ENCODE data around the gene RHOD. TPM values are rescaled to one million over a fixed set of nuclear protein-coding genes. Genes with fewer than 3 reads are reported as not detected.

RHOD gene
- total RNA-seq, 1 donor from 2014 or later: 1.7 TPM

- H3K27me3 Mint-ChIP-seq (ENCODE audit: low read depth): no peaks in the 10 kb centered on the region
- no peak for DNase-seq (ENCODE audit: low read depth, low spot score)
- H3K27ac Mint-ChIP-seq (ENCODE audit: unreplicated experiment): no peak overlapping the region
- no peak overlapping the region for H3K4me3 Mint-ChIP-seq
- H3K4me1 Mint-ChIP-seq: no peaks in the 10 kb centered on the region
- TF ChIP-seq, protein P1, sequence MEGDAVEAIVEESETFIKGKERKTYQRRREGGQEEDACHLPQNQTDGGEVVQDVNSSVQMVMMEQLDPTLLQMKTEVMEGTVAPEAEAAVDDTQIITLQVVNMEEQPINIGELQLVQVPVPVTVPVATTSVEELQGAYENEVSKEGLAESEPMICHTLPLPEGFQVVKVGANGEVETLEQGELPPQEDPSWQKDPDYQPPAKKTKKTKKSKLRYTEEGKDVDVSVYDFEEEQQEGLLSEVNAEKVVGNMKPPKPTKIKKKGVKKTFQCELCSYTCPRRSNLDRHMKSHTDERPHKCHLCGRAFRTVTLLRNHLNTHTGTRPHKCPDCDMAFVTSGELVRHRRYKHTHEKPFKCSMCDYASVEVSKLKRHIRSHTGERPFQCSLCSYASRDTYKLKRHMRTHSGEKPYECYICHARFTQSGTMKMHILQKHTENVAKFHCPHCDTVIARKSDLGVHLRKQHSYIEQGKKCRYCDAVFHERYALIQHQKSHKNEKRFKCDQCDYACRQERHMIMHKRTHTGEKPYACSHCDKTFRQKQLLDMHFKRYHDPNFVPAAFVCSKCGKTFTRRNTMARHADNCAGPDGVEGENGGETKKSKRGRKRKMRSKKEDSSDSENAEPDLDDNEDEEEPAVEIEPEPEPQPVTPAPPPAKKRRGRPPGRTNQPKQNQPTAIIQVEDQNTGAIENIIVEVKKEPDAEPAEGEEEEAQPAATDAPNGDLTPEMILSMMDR (conservative IDR thresholded peaks at IDR 0.05): no peak
- no peaks in the 10 kb centered on the region for H3K36me3 Mint-ChIP-seq (ENCODE audit: low read depth)
- no peaks in the 10 kb centered on the region for H3K9me3 Mint-ChIP-seq
These were observed 46.0 kb downstream of the RHOD start for GRCh38 chr11:67102664-67103063.

DNA sequence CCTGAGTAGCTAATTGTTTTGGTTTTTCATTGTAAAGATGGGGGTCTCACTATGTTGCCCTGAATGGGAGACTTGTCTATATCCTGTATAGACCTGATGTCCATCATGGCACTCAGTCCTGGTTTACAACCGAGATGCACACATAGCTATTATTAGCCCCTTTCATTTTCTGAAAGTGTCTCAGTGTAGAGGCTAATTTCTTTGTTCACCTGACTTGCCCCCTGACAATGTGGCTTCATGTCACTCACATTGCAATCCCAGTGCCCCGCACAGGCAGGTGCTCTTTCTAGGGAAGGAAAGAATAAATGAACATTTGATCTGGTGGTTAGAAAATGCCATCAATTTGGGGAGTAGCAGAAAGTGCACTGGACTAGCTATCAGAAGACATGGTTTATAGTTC lies 49.3 kb downstream of the RHOD start:
- Mint-ChIP-seq H3K27me3 (ENCODE audit: low read depth) (no peaks in the 10 kb centered on the region), H3K36me3 (ENCODE audit: low read depth) (no peaks in the 10 kb centered on the region), H3K9me3 (no peaks in the 10 kb centered on the region), H3K4me3 (no peak overlapping the region), H3K27ac (ENCODE audit: unreplicated experiment) (no peak overlapping the region), H3K4me1 (no peaks in the 10 kb centered on the region)
- no peak for DNase-seq (ENCODE audit: low read depth, low spot score)
- TF ChIP-seq, protein P1 (conservative IDR thresholded peaks at IDR 0.05): no peak

GRCh38 chr11:67111261-67111660 lies 54.6 kb downstream of the RHOD start:
- DNase-seq (ENCODE audit: low read depth, low spot score): no peak
- no peaks in the 10 kb centered on the region for H3K36me3 Mint-ChIP-seq (ENCODE audit: low read depth)
- no peaks in the 10 kb centered on the region for H3K27me3 Mint-ChIP-seq (ENCODE audit: low read depth)
- TF ChIP-seq, protein P1 (conservative IDR thresholded peaks at IDR 0.05): no peak
- H3K9me3 Mint-ChIP-seq: no peaks in the 10 kb centered on the region
- no peak overlapping the region for H3K27ac Mint-ChIP-seq (ENCODE audit: unreplicated experiment)
- H3K4me1 Mint-ChIP-seq: peaks cover 4% of the 10 kb centered on the region
- no peak overlapping the region for H3K4me3 Mint-ChIP-seq

DNA sequence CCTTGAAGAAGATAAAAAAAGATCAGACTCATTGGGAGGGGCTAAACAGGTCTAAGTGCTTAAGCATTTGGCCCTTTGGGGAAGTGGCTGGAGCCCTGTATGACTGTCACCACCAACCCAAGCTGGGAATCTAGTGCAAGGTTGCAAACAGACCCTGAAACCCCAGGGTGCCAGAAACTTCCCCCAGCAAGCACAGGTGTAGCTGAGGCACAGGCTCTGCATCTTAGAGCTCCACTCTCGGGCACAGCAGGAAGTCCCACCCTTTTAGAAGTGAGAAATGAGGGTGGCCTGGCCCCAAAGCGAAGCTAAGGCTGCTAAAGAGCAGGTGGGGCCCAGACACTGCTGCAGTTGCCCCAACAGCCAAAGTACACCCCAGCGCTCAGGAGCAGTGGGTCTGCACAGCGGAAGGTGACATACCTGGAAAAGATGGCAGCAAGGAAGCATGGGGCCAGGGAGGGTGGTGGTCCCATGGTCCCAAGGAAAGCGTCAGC lies 56.6 kb downstream of the RHOD start:
- peaks cover 2% of the 10 kb centered on the region for H3K27me3 Mint-ChIP-seq (ENCODE audit: low read depth)
- TF ChIP-seq, protein P1 (conservative IDR thresholded peaks at IDR 0.05): no peak
- no peak overlapping the region for H3K27ac Mint-ChIP-seq (ENCODE audit: unreplicated experiment)
- no peak for DNase-seq (ENCODE audit: low read depth, low spot score)
- no peak overlapping the region for H3K4me3 Mint-ChIP-seq
- no peaks in the 10 kb centered on the region for H3K9me3 Mint-ChIP-seq
- H3K4me1 Mint-ChIP-seq: peaks cover 8% of the 10 kb centered on the region
- no peaks in the 10 kb centered on the region for H3K36me3 Mint-ChIP-seq (ENCODE audit: low read depth)

GRCh38 chr11:67114275-67114896 lies 57.7 kb downstream of the RHOD start:
- Mint-ChIP-seq H3K36me3 (ENCODE audit: low read depth) (no peaks in the 10 kb centered on the region), H3K4me3 (no peak overlapping the region), H3K27me3 (ENCODE audit: low read depth) (peaks cover 2% of the 10 kb centered on the region), H3K4me1 (peaks cover 8% of the 10 kb centered on the region), H3K27ac (ENCODE audit: unreplicated experiment) (no peak overlapping the region), H3K9me3 (no peaks in the 10 kb centered on the region)
- no peak for DNase-seq (ENCODE audit: low read depth, low spot score)
- TF ChIP-seq, protein P1 (conservative IDR thresholded peaks at IDR 0.05): no peak

Measured in neural crest cell (in vitro differentiated cells).